Kidney (tissue), 14 donors: Measurements from ENCODE around the gene GABRB1. TPM values are rescaled to one million over a fixed set of nuclear protein-coding genes. Genes with fewer than 3 reads are reported as not detected.
"Not testable (repeated sequence)": the region's sequence is repeated elsewhere in the genome, so short reads cannot be mapped to it uniquely, and the experiment has no call there.

Source experiments
- DNase-seq, 5 donors: peaks; one replicate each; pipeline ENCODE4 v3.0.0-alpha.2; 2013 to 2020
- FAIRE-seq: peaks from 2 replicates; lab custom pipeline; 2012; peaks lifted over from hg19 to GRCh38; lab: Jason Lieb, UNC
- H3K27ac ChIP-seq, 2 donors: one replicate each; pipeline ENCODE4 v1.7.0; 2013; ENCODE audit warnings: low read depth in 2 of 2, low read length in 2 of 2, inconsistent platforms in 1 of 2
- H3K27me3 ChIP-seq: one replicate; pipeline ENCODE4 v1.7.1; 2013; ENCODE audit warnings: low read length, inconsistent platforms; ENCODE audit not compliant: control insufficient read depth, insufficient read depth
- H3K36me3 ChIP-seq, 3 donors: one replicate each; pipeline versions ENCODE4 v1.7.0 to v1.7.1; 2013; ENCODE audit warnings: low read length in 3 of 3, control low read depth in 1 of 3, inconsistent platforms in 1 of 3; ENCODE audit not compliant: insufficient read depth in 3 of 3, control insufficient read depth in 2 of 3
- H3K4me1 ChIP-seq, 3 donors: one replicate each; pipeline versions ENCODE4 v1.7.0 to v1.7.1; 2013; ENCODE audit warnings: low read length in 3 of 3, inconsistent platforms in 1 of 3, low read depth in 1 of 3; ENCODE audit not compliant: control insufficient read depth in 2 of 3, insufficient read depth in 2 of 3
- H3K4me3 ChIP-seq, 3 donors: one replicate each; pipeline versions ENCODE4 v1.7.0 to v1.8.1; 2013; ENCODE audit warnings: low read length in 3 of 3, control low read depth in 1 of 3, inconsistent platforms in 1 of 3
- H3K9ac ChIP-seq, 3 donors: one replicate each; pipeline versions ENCODE4 v1.7.0 to v1.7.1; 2013; ENCODE audit warnings: low read length in 3 of 3, control low read depth in 1 of 3, inconsistent platforms in 1 of 3
- H3K9me3 ChIP-seq, 3 donors: one replicate each; pipeline versions ENCODE4 v1.7.0 to v1.7.1; 2013; ENCODE audit warnings: low read length in 3 of 3, control low read depth in 1 of 3, inconsistent platforms in 1 of 3; ENCODE audit not compliant: control insufficient read depth in 2 of 3, insufficient read depth in 1 of 3
- CTCF ChIP-seq: IDR thresholded peaks from 3 replicates; pipeline ENCODE4 v1.5.1; 2012; ENCODE audit warnings: mild to moderate bottlenecking, moderate library complexity, borderline replicate concordance; ENCODE audit not compliant: insufficient read depth; ENCODE audit errors: extremely low read depth
- intact Hi-C: fragments of 100-400 bp; cut with DNase I; formaldehyde crosslinking; loops from one replicate; pipeline ENCODE4 v1.11.1; 2022
- polyA plus RNA-seq: library from polyadenylated mRNA; stranded (reverse); fragments of 350-450 nt; fragmentation: Illumina TruSeq; extraction: RNeasy Lipid Tissue Mini Kit (QIAGEN cat#74804); gene quantifications from one replicate; pipeline ENCODE4 v1.2.3, GENCODE V29; 2014; ENCODE audit warnings: low read depth, low replicate concordance; ENCODE audit not compliant: insufficient read depth
- total RNA-seq: library from RNA; stranded (reverse); fragmentation: NEBNext Ultra II Directional; extraction: Animal tissue kit (Norgen Biotek cat#: 25700); gene quantifications from one replicate; pipeline ENCODE4 v1.2.1, GENCODE V29; 2021
- donor health status: control.
- donor health status: control.
- donor health status: control.
- donor health status: control.
- donor health status: control.
- donor health status: DM: yes; HTN: yes; CAD: no.
- donor health status: Normal renal cell carcinoma (clear cell type).

GABRB1 gene
- total and polyA plus RNA-seq, 2 donors from 2014 or later: 0.79 to 0.82 TPM

GRCh38 chr4:47289805-47290204 is 258.4 kb downstream of the GABRB1 start:
- Histone ChIP-seq H3K4me1 (no peaks in the 10 kb centered on the region), H3K27me3 (no peaks in the 10 kb centered on the region), H3K36me3 (no peaks in the 10 kb centered on the region), H3K4me3 (no peak overlapping the region), H3K27ac (no peak overlapping the region), H3K9me3 (no peaks in the 10 kb centered on the region), H3K9ac (no peak overlapping the region)
- no peak for FAIRE-seq
- DNase-seq: no peak
- intact Hi-C loops: no loop called here
- no peak for TF ChIP-seq CTCF

GRCh38 chr4:47290873-47291272 is 259.5 kb downstream of the GABRB1 start:
- H3K9me3 ChIP-seq, H3K9ac ChIP-seq, H3K36me3 ChIP-seq, DNase-seq, FAIRE-seq, intact Hi-C loops, H3K4me1 ChIP-seq, H3K27me3 ChIP-seq, H3K27ac ChIP-seq, H3K4me3 ChIP-seq: not testable (repeated sequence)

- intact Hi-C loops: no loop called here
- Histone ChIP-seq H3K27ac (no peak overlapping the region), H3K4me1 (no peaks in the 10 kb centered on the region), H3K9me3 (no peaks in the 10 kb centered on the region), H3K27me3 (no peaks in the 10 kb centered on the region), H3K4me3 (no peak overlapping the region), H3K9ac (no peak overlapping the region), H3K36me3 (no peaks in the 10 kb centered on the region)
- DNase-seq: no peak
- no peak for TF ChIP-seq CTCF
- FAIRE-seq: no peak
Measured at GRCh38 chr4:47309165-47309564, 277.8 kb downstream of the GABRB1 start.

GRCh38 chr4:47312170-47312569 is 280.8 kb downstream of the GABRB1 start:
- FAIRE-seq (no peak), DNase-seq (no peak)
- no peaks in the 10 kb centered on the region for H3K9me3 ChIP-seq
- no peak overlapping the region for H3K27ac ChIP-seq
- no peak for TF ChIP-seq CTCF
- intact Hi-C loops: no loop called here
- H3K36me3 ChIP-seq: no peaks in the 10 kb centered on the region
- H3K27me3 ChIP-seq: no peaks in the 10 kb centered on the region
- no peaks in the 10 kb centered on the region for H3K4me1 ChIP-seq
- H3K9ac ChIP-seq: no peak overlapping the region
- no peak overlapping the region for H3K4me3 ChIP-seq
